Ascending aorta (tissue), 2 donors: ENCODE measurements around the gene ATP5MC2. TPM values are rescaled to one million over a fixed set of nuclear protein-coding genes. Genes with fewer than 3 reads are reported as not detected.

ENCODE experiments used
- DNase-seq, 2 donors: peaks; one replicate each; pipeline ENCODE4 v3.0.0-alpha.2; 2019; ENCODE audit warnings: low spot score in 2 of 2
- H3K27ac ChIP-seq, 2 donors: fragments of 200-600 bp; sonication (generic); one replicate each; pipeline ENCODE4 v1.5.1; 2016 to 2017; ENCODE audit warnings: mild to moderate bottlenecking in 1 of 2
- H3K27me3 ChIP-seq: fragments of 200-600 bp; sonication (generic); one replicate; pipeline ENCODE4 v1.5.1; 2017
- H3K36me3 ChIP-seq, 2 donors: fragments of 200-600 bp; sonication (generic); one replicate each; pipeline ENCODE4 v1.5.1; 2016
- H3K4me1 ChIP-seq, 2 donors: fragments of 200-600 bp; sonication (generic); one replicate each; pipeline ENCODE4 v1.5.1; 2016 to 2017; ENCODE audit warnings: mild to moderate bottlenecking in 1 of 2
- H3K4me3 ChIP-seq, 2 donors: fragments of 200-600 bp; sonication (generic); one replicate each; pipeline ENCODE4 v1.5.1; 2016 to 2017; ENCODE audit warnings: mild to moderate bottlenecking in 1 of 2
- H3K9me3 ChIP-seq, 2 donors: fragments of 200-600 bp; sonication (generic); one replicate each; pipeline ENCODE4 v1.5.1; 2016
- intact Hi-C: fragments of 100-400 bp; cut with DNase I; formaldehyde crosslinking; loops from one replicate; pipeline ENCODE4 v1.15.1; 2023
- total RNA-seq: library from RNA; depleted of rRNA; stranded (reverse); fragments of >200 nt; gene quantifications from one replicate; pipeline ENCODE4 v1.1.0, GENCODE V29; 2016
- TF ChIP-seq, protein P1 (sequence below), 3 experiments: fragments of 200-600 bp in 2 of 3; fragments of 450-650 bp in 1 of 3; sonication (generic) in 2 of 3; IDR thresholded peaks; one replicate each; pipeline ENCODE4 v1.5.1; 2016 to 2019; ENCODE audit warnings: antibody characterized with exemption in 3 of 3, mild to moderate bottlenecking in 1 of 3, moderate library complexity in 1 of 3

Gene ATP5MC2
- total RNA-seq, 1 donor from 2014 or later = 284 TPM

DNA sequence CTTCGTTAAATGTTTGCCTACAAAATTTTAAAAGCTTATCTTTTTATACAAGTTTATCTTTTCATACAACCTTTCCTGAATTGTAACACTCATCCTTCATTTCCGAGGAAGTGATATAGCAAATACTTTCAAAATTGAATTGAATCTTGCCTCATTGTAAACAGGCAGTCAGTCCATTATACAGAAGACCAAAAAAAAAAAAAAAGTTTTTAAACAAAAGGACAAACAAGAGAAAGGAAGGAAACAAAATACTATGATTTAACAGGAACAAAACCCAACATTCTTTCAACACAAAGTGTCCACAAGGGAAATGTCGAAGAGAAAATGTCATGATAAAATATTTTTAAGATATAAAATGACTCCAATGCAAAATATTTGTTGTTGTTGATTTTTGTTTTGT lies 58.2 kb downstream of the ATP5MC2 start:
- no peaks in the 10 kb centered on the region for H3K9me3 ChIP-seq
- DNase-seq = no peak
- H3K27ac ChIP-seq = peak overlapping the region; percentile 45 to 49
- H3K4me1 ChIP-seq = peaks cover 0 to 37% of the 10 kb centered on the region in 2 donors
- peaks cover 11 to 18% of the 10 kb centered on the region in 2 donors for H3K36me3 ChIP-seq
- intact Hi-C loops = no loop called here
- no peaks in the 10 kb centered on the region for H3K27me3 ChIP-seq
- H3K4me3 ChIP-seq = peak overlapping the region; percentile 44 to 49
- TF ChIP-seq, protein P1, sequence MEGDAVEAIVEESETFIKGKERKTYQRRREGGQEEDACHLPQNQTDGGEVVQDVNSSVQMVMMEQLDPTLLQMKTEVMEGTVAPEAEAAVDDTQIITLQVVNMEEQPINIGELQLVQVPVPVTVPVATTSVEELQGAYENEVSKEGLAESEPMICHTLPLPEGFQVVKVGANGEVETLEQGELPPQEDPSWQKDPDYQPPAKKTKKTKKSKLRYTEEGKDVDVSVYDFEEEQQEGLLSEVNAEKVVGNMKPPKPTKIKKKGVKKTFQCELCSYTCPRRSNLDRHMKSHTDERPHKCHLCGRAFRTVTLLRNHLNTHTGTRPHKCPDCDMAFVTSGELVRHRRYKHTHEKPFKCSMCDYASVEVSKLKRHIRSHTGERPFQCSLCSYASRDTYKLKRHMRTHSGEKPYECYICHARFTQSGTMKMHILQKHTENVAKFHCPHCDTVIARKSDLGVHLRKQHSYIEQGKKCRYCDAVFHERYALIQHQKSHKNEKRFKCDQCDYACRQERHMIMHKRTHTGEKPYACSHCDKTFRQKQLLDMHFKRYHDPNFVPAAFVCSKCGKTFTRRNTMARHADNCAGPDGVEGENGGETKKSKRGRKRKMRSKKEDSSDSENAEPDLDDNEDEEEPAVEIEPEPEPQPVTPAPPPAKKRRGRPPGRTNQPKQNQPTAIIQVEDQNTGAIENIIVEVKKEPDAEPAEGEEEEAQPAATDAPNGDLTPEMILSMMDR (IDR thresholded peaks at IDR 0.05) = no peak

- intact Hi-C loops = no loop called here
- H3K36me3 ChIP-seq = peaks cover 11 to 22% of the 10 kb centered on the region in 2 donors
- peak overlapping the region; percentile 45 to 49 for H3K27ac ChIP-seq
- H3K9me3 ChIP-seq = no peaks in the 10 kb centered on the region
- DNase-seq = no peak
- H3K4me1 ChIP-seq = peaks cover 0 to 33% of the 10 kb centered on the region in 2 donors
- H3K27me3 ChIP-seq = no peaks in the 10 kb centered on the region
- TF ChIP-seq, protein P1 (IDR thresholded peaks at IDR 0.05) = no peak
- H3K4me3 ChIP-seq = no peak overlapping the region
Observed at GRCh38 chr12:53616950-53617349, 58.9 kb downstream of the ATP5MC2 start.

Other genes with a start within 250 kb of the ATP5MC2 start
- gene PRR13, start 234.3 kb downstream of the ATP5MC2 start, total RNA-seq = 20.6 TPM
- 354 TPM for gene PCBP2, start 224.0 kb downstream of the ATP5MC2 start, total RNA-seq
- 20.8 TPM for gene MAP3K12, start 176.6 kb downstream of the ATP5MC2 start, total RNA-seq
- 32.9 TPM for gene TARBP2, start 174.8 kb downstream of the ATP5MC2 start, total RNA-seq
- 2.8 TPM for gene NPFF, start 168.6 kb downstream of the ATP5MC2 start, total RNA-seq
- 67.6 TPM for gene ATF7, start 49.7 kb downstream of the ATP5MC2 start, total RNA-seq
- gene CALCOCO1, start 51.4 kb upstream of the ATP5MC2 start, total RNA-seq = 258 TPM
- gene CISTR, start 75.9 kb upstream of the ATP5MC2 start, total RNA-seq = not detected